HL-60 (cell line): ENCODE data around the gene DARS1.

Experiments used
- CTCF ChIP-seq: IDR thresholded peaks from one replicate; pipeline ENCODE4 v1.5.1; 2011; ENCODE audit warnings: low read length, control low read depth, inconsistent platforms; ENCODE audit not compliant: insufficient read depth
- POLR2AphosphoS5 ChIP-seq: IDR thresholded peaks from 2 replicates; pipeline ENCODE4 v1.6.1; 2012; ENCODE audit warnings: low read depth

GRCh38 chr2:135951041-135951583 lies 34.3 kb downstream of the DARS1 start:
- TF ChIP-seq CTCF (no peak), POLR2AphosphoS5 (no peak)
